ENCODE results near the gene COPG2. TPM values are rescaled to one million over a fixed set of nuclear protein-coding genes. Genes with fewer than 3 reads are reported as not detected.

The COPG2 gene
- total RNA-seq, 1 donor from 2014 or later, result 17.9 TPM

Small RNAs within 50 kb of the gene (microRNA-seq; reads per million reads assigned to microRNA genes)
- 1,036 reads per million, percentile 83 among the genes with 10 or more reads in this experiment for gene MIR335

Other genes starting within 250 kb of the COPG2 start
- 3.8 TPM for gene CEP41, start 227.7 kb downstream of the COPG2 start, total RNA-seq
- gene MEST, start 176.7 kb downstream of the COPG2 start, total RNA-seq, result 10.7 TPM
- not detected for gene TSGA13, start 17.8 kb upstream of the COPG2 start, total RNA-seq
- 0.08 TPM for gene KLF14, start 65.5 kb upstream of the COPG2 start, total RNA-seq